K562 (cell line): ENCODE results near the gene PLEKHG3. TPM values are rescaled to one million over a fixed set of nuclear protein-coding genes. Genes with fewer than 3 reads are reported as not detected.

ENCODE experiments used
- ATF1 ChIP-seq, 2 experiments: fragments of 450-650 bp in 1 of 2; IDR thresholded peaks; 2 replicates each; pipeline ENCODE4 v1.6.1; 2016; ENCODE audit warnings: missing compliant biosample characterization in 1 of 2, missing genetic modification characterization in 1 of 2
- CBX8 ChIP-seq: fragments of 200-600 bp; sonication (generic); IDR thresholded peaks from 2 replicates; pipeline ENCODE4 v1.6.1; 2012; ENCODE audit warnings: borderline replicate concordance, mixed run types, low read depth, mild to moderate bottlenecking, moderate library complexity, mixed read lengths, low read length, control low read depth, inconsistent platforms; ENCODE audit not compliant: poor library complexity, severe bottlenecking; ENCODE audit errors: extremely low read depth
- ELF1 ChIP-seq: fragments of 200-800 bp; sonication (Bioruptor generic); IDR thresholded peaks from 2 replicates; pipeline ENCODE4 v1.6.1; 2016; ENCODE audit warnings: missing genetic modification characterization, missing compliant biosample characterization
- KAT7 ChIP-seq: sonication (generic); formaldehyde crosslinking; IDR thresholded peaks from 2 replicates; pipeline ENCODE4 v1.8.0; 2022; ENCODE audit warnings: missing genetic modification reagents, mild to moderate bottlenecking, borderline replicate concordance
- ZHX1 ChIP-seq: fragments of 150-350 bp; conservative IDR thresholded peaks from 2 replicates; pipeline ENCODE4 v1.6.1; 2014; ENCODE audit warnings: low read length
- ZNF609 ChIP-seq: sonication (generic); formaldehyde crosslinking; IDR thresholded peaks from 2 replicates; pipeline ENCODE4 v1.8.1; 2023; ENCODE audit warnings: missing genetic modification reagents, mild to moderate bottlenecking, borderline replicate concordance
- polyA plus RNA-seq, 8 experiments: library from polyadenylated mRNA; depleted of rRNA in 4 of 8; stranded (reverse) in 5 of 8; unstranded in 3 of 8; fragments of >200 nt; fragmentation: Nextera tagmentation in 2 of 8; fragmentation: Illumina TruSeq in 1 of 8; extraction: Ambion mirVana in 2 of 8; extraction: Trizol in 1 of 8; gene quantifications; 2 replicates each; pipeline versions ENCODE4 v1.2.1 to v1.2.3, GENCODE V29; 2011 to 2014; ENCODE audit warnings: inconsistent platforms in 1 of 8, missing spikeins in 1 of 8
- total RNA-seq, 7 experiments: library from RNA; depleted of rRNA in 6 of 7; stranded (reverse); fragments of >200 nt in 6 of 7; fragmentation: Illumina TruSeq in 2 of 7; extraction: Trizol in 2 of 7; gene quantifications; 2 replicates each; pipeline versions ENCODE4 v1.2.1 to v1.2.3, GENCODE V29; 2011 to 2021; ENCODE audit warnings: low replicate concordance in 1 of 7

PLEKHG3 gene
- total and polyA plus RNA-seq, 9 of the 15 experiments (the other 6 are each of a cell fraction or from before 2014, with no cell fraction given): 0.04 to 0.16 TPM; not detected in 7

DNA sequence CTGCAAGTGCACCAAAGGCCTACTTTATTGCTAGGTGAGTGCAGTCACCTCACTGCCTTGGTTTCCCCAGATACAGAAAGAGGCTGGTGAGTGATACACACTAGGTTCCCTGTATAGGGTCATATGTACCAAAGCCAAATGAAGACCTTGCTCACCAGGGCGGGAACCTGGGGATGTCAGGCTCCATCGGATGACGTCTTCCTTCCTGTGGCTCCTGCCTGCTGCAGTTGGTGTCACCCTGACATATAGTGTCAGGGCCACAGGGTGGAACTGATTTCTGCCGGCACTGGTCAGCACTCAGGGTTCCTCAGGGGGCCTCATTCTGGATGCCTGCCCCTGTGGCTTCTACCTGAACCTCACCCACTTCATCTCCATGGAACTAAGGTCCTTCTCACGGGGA is 43.1 kb downstream of the PLEKHG3 start (continued):
- TF ChIP-seq ZHX1 (no peak), CBX8 (no peak), ZNF609 (CRISPR knock-in tag) (no peak), ELF1 (no peak), KAT7 (no peak), ATF1 (CRISPR knock-in tag; IDR thresholded peaks at IDR 0.05) (no peak), ATF1 (tag; IDR thresholded peaks at IDR 0.05) (no peak)
